Measurements from ENCODE around the gene IRAG1. TPM values are rescaled to one million over a fixed set of nuclear protein-coding genes. Genes with fewer than 3 reads are reported as not detected.

IRAG1 gene
- total RNA-seq = 11.9 and 12.7 TPM in 2 replicates

GRCh38 chr11:10693509-10694081 is at the start of gene IRAG1:
TSS of gene IRAG1 (minus strand) at chr11:10693755. CDS start at chr11:10693602, 153 bp downstream.

Small RNA genes within 50 kb of the gene (small RNA-seq; reads per million reads assigned to genes)
- gene RF00019 = not detected

Other genes with a start within 250 kb of the IRAG1 start
- 23.6 and 31.0 TPM in 2 replicates for gene AMPD3, start 238.5 kb downstream of the IRAG1 start, total RNA-seq
- gene RNF141, start 152.6 kb downstream of the IRAG1 start, total RNA-seq = 28.7 and 34.0 TPM in 2 replicates
- gene LYVE1, start 125.1 kb downstream of the IRAG1 start, total RNA-seq = not detected in 2 replicates
- 29.5 and 35.5 TPM in 2 replicates for gene CTR9, start 57.5 kb upstream of the IRAG1 start, total RNA-seq
- 851 and 936 TPM in 2 replicates for gene EIF4G2, start 115.2 kb upstream of the IRAG1 start, total RNA-seq
- gene ZBED5, start 164.3 kb upstream of the IRAG1 start, total RNA-seq = 40.6 and 40.8 TPM in 2 replicates